ENCODE results near the gene OR6Y1. TPM values are rescaled to one million over a fixed set of nuclear protein-coding genes. Genes with fewer than 3 reads are reported as not detected.

Gene OR6Y1
- polyA plus RNA-seq, 2 of the 4 experiments (the other 2 are of a cell fraction), result not detected

DNA sequence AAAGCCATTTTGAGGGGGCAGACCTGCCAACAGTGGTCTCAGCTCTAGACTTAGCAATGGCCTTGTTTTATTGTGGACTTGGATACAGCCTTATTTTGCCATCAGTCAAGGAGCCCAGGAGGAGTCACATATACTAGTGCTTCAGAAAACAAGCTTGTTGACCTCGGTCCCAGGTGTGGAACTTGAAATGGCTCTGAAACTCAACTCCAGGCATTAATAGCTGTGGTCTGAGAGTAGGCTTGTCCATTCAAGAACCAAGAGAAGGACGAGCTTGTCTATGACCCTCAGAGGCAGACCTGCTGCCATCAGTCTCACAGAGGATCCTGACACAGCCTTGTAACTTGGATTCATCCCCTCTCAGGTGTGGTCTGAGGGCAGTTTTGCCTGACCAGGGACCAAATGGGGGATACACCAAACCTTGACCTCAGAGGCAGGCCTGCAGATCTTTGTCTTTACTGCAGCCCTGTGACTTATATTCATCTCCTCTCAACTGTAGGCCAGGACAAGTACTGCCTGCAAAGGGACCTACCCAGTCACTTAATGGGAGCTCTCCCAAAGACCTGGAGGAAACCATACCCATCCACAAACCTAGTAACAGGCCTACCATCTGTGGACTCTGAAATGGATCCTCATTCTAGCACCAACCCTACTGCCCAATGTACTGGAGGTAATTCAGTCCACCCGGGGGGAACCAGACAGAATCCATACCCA, 33.1 kb downstream of the OR6Y1 start:
- no peak overlapping the region for H3K4me3 ChIP-seq
- no peaks in the 10 kb centered on the region for H3K4me1 ChIP-seq
- ATAC-seq (no peak), FAIRE-seq (no peak), DNase-seq (ENCODE audit: low read depth in 1 of 2, low spot score in 1 of 2) (no peak)
- ChIA-PET CTCF (no interaction called here), POLR2A (no interaction called here)
- no peak overlapping the region for H3K27ac ChIP-seq
- H3K4me2 ChIP-seq, result no peak overlapping the region
- WGBS (ENCODE audit: missing lambda C conversion rate), result 12% methylated on average over 3 of the region's 3 CpGs
- TF ChIP-seq POLR2A (IDR thresholded peaks at IDR 0.05; ENCODE audit: low read length), result no peak
- no peak for TF ChIP-seq EHF (CRISPR knock-in tag; IDR thresholded peaks at IDR 0.05)
- no peak for TF ChIP-seq ZC3H11A (IDR thresholded peaks at IDR 0.05)
- no peak for TF ChIP-seq CBX8 (IDR thresholded peaks at IDR 0.05)
- no peak for TF ChIP-seq NPAS2 (CRISPR knock-in tag; IDR thresholded peaks at IDR 0.05; ENCODE audit: borderline replicate concordance)
- TF ChIP-seq CHD2 (IDR thresholded peaks at IDR 0.05; ENCODE audit: low read length, partially characterized antibody), result no peak
- TF ChIP-seq KDM1A (IDR thresholded peaks at IDR 0.05; ENCODE audit: low read depth), result no peak
- TF ChIP-seq SREBF2 (IDR thresholded peaks at IDR 0.05), result no peak
- TF ChIP-seq MAX (IDR thresholded peaks at IDR 0.05), result no peak
- TF ChIP-seq NFE2L2 (conservative IDR thresholded peaks at IDR 0.05; ENCODE audit: low read length), result no peak
- no peak for TF ChIP-seq HEYL (CRISPR knock-in tag; IDR thresholded peaks at IDR 0.05)
- no peak for TF ChIP-seq HOXB13 (CRISPR knock-in tag; IDR thresholded peaks at IDR 0.05; ENCODE audit: low read depth)
- TF ChIP-seq FOSB (CRISPR knock-in tag; IDR thresholded peaks at IDR 0.05), result no peak
- no peak for TF ChIP-seq HMGXB4 (CRISPR knock-in tag; IDR thresholded peaks at IDR 0.05; ENCODE audit: borderline replicate concordance)
- no peak for TF ChIP-seq PBX3 (IDR thresholded peaks at IDR 0.05)
- no peak for TF ChIP-seq NR3C1 (IDR thresholded peaks at IDR 0.05)
- TF ChIP-seq SMC3 (IDR thresholded peaks at IDR 0.05), result no peak
- no peak for TF ChIP-seq POLR2AphosphoS2 (conservative IDR thresholded peaks at IDR 0.05; ENCODE audit: low read length)
- TF ChIP-seq, protein P1, sequence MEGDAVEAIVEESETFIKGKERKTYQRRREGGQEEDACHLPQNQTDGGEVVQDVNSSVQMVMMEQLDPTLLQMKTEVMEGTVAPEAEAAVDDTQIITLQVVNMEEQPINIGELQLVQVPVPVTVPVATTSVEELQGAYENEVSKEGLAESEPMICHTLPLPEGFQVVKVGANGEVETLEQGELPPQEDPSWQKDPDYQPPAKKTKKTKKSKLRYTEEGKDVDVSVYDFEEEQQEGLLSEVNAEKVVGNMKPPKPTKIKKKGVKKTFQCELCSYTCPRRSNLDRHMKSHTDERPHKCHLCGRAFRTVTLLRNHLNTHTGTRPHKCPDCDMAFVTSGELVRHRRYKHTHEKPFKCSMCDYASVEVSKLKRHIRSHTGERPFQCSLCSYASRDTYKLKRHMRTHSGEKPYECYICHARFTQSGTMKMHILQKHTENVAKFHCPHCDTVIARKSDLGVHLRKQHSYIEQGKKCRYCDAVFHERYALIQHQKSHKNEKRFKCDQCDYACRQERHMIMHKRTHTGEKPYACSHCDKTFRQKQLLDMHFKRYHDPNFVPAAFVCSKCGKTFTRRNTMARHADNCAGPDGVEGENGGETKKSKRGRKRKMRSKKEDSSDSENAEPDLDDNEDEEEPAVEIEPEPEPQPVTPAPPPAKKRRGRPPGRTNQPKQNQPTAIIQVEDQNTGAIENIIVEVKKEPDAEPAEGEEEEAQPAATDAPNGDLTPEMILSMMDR (IDR thresholded peaks at IDR 0.05), result no peak
- no peak for TF ChIP-seq HOXB5 (CRISPR knock-in tag; IDR thresholded peaks at IDR 0.05)
- no peaks in the 10 kb centered on the region for H3K9me3 ChIP-seq

- Histone ChIP-seq H3K4me1 (no peaks in the 10 kb centered on the region), H3K4me3 (no peak overlapping the region), H3K9me3 (no peaks in the 10 kb centered on the region), H3K4me2 (no peak overlapping the region), H3K27ac (no peak overlapping the region)
- 0% methylated on average over 1 of the region's 1 CpG for WGBS (ENCODE audit: missing lambda C conversion rate)
- POLR2A ChIA-PET, result no interaction called here
- CTCF ChIA-PET, result no interaction called here
- DNase-seq (ENCODE audit: low read depth in 1 of 2, low spot score in 1 of 2) (no peak), FAIRE-seq (no peak), ATAC-seq (no peak)
- TF ChIP-seq FOXS1 (CRISPR knock-in tag; IDR thresholded peaks at IDR 0.05) (no peak), HOXB5 (CRISPR knock-in tag; IDR thresholded peaks at IDR 0.05) (no peak), ESRRA (IDR thresholded peaks at IDR 0.05; ENCODE audit: borderline replicate concordance, low read length) (no peak), RCOR1 (IDR thresholded peaks at IDR 0.05; ENCODE audit: low read depth, low read length) (no peak), CHD4 (IDR thresholded peaks at IDR 0.05; ENCODE audit: borderline replicate concordance) (no peak)
Observed at GRCh38 chr1:158520021-158520420, 34.2 kb downstream of the OR6Y1 start.
